ENCODE measurements around the gene ATG12.

- TF ChIP-seq POLR2A (IDR thresholded peaks at IDR 0.05) (no peak), CTCF (IDR thresholded peaks at IDR 0.05) (no peak)
These were observed 46.7 kb upstream of the ATG12 start for GRCh38 chr5:115888027-115888426.

Measured in uterus (tissue), 2 donors.